CD4-positive, alpha-beta T cell treated with Interleukin-6 for 4 hours (primary cell): ENCODE results near the gene ZCCHC10.
"Not testable (repeated sequence)": the region's sequence is repeated elsewhere in the genome, so short reads cannot be mapped to it uniquely, and the experiment has no call there.

Experiments
- DNase-seq: peaks from one replicate; pipeline ENCODE4 v3.0.0-alpha.2; 2020; ENCODE audit warnings: mixed read lengths

ZCCHC10 gene

GRCh38 chr5:132972436-132972828 lies 53.9 kb downstream of the ZCCHC10 start:
- DNase-seq = not testable (repeated sequence)

DNA sequence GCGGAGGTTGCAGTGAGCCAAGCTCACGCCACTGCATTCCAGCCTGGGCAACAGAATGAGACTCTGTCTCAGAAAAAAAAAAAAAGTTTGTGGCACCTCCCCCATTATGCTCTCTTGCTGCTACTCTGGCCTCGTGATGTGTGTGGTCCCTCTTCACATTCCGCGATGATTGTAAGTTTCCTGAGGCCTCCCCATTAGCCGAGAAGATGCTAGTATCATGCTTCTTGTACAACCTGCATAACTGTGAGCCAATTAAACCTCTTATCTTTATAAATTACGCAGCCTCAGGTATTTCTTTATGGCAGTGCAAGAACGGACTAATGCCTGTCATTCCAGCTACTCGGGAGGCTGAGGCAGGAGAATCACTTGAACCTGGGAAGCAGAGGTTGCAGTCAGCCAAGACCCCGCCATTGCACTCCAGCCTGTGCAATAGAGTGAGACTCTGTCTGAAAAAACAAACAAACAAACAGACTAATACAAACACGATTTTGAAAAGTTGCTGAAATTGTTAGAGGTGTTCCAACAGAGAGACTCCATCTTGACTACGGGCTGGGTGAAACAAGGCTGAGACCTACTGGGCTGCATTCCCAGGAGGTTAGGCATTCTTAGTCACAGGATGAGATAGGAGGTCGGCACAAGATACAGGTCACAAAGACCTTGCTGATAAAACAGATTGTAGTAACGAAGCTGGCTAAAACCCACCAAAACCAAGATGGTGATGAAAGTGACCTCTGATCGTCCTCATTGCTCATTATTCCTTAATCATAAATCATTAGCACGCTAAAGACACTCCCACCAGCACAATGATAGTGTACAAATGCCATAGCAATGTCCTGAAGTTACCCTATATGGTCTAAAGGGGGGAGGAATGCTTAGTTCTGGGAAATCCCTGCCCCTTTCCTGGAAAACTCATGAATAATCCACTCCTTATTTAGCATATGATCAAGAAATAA lies 54.6 kb downstream of the ZCCHC10 start:
- DNase-seq = no peak

DNA sequence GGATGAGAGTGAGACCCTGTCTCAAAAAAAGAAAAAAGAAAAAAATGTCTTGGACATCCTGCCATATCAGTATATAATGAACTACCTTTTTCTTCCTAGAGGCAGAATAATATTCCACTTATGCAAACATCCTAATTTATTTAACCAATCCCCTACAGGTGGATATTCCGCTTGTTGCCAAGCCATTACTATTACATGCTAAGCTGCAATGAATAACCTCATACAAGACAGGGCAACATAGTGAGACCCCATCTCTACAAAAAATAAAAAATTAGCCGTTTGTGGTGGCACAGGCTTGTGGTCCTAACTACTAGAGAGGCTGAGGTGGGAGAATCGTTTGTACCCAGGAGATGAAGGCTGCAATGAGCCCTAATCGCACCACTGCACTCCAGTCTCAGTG lies 61.2 kb downstream of the ZCCHC10 start:
- no peak for DNase-seq

DNA sequence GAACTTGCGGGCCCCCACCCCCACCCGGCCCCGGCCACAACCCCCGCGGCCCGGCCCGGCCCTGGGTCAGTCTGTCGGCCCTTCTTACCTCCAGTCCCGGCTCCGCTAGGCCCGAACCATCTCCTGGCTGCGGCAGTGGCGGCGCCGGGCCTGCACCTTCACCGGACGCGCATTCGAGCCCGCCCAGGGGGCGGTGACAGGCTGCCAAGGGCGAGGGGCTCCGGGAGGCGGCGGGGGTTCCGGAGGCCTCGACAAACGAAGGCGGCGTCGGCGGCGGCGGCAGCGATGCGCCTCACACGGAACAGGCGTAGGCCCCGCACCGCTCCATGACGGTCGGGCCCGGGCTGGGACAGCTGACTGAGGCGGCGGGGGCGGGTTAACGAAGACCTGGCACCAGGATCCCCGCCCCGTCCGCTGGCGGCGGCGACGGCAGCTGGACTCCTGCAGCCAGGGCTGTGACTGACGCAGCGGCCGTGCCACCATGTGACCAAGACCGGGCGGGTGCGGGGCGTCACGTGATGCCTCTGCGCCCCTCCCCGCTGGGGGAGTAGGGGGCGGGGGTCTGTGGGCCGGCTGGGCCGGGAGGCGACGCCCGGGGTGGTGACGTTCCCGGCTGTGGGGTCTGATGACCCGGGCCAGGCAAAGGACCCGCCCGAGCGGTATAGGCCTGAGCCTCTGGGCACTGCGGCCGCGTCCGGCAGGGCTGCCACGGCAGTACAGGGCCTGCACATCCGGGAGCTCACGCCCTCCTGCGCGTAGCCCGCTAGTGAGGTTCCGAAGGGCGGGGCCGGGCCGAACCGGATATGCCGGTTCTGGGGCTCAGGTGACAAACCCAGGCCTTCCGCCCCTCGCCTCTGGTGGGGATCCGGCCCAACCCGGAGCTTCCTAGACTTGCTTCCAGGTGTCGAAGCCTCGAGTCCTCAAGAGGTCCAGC lies 62.9 kb downstream of the ZCCHC10 start, which contains the start of gene AFF4:
Gene AFF4, minus strand, starts transcription at position 464 of the 934 bp plus-strand sequence. CDS start 26,445 bp downstream, outside the sequence.
- DNase-seq = peak; percentile 89

- DNase-seq = no peak
These were observed 63.8 kb downstream of the ZCCHC10 start for GRCh38 chr5:132962429-132963021.

- DNase-seq = no peak
These were observed 64.5 kb downstream of the ZCCHC10 start for GRCh38 chr5:132961887-132962286.

- DNase-seq = not testable (repeated sequence)
These were observed 65.1 kb downstream of the ZCCHC10 start for GRCh38 chr5:132961123-132961815.

- not testable (repeated sequence) for DNase-seq
These were observed 70.1 kb downstream of the ZCCHC10 start for GRCh38 chr5:132956166-132956799.

DNA sequence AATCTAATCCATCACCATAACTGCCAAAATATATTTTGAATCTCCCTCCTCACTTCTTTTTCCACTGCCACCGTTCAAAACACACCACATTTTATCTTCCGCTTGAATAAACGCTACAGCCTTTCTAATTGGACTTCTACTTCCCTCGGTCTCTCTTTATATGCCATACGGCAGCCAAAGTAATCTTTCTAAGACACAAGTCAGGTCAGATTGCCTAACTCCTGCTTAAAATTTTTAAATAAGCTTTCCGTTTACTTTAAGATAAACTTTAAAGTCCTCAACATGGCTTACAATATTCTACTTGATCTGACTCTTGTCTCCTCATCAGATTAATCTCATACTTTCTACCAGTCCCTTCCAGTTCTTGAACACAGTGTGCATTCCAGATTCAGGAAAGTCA lies 72.6 kb downstream of the ZCCHC10 start:
- no peak for DNase-seq

DNA sequence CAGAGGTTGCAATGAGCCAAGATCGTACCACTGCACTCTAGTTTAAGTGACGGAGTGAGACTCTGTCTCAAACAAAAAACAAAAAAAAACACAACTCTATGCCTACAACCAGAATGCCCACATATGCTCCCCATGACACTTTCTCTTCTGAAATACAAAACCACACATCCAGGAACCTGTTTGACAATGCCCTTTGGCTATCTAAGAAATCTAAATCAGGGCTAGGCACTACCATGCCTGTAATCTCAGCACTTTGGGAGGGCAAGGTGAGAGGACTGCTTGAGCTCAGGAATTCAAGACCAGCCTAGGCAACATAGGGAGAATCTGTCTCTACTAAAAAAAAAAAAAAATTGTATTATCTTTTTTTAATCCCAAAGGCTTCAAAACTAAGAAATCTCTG lies 73.5 kb downstream of the ZCCHC10 start:
- DNase-seq = no peak

GRCh38 chr5:132951897-132952296 lies 74.5 kb downstream of the ZCCHC10 start:
- DNase-seq = no peak

DNA sequence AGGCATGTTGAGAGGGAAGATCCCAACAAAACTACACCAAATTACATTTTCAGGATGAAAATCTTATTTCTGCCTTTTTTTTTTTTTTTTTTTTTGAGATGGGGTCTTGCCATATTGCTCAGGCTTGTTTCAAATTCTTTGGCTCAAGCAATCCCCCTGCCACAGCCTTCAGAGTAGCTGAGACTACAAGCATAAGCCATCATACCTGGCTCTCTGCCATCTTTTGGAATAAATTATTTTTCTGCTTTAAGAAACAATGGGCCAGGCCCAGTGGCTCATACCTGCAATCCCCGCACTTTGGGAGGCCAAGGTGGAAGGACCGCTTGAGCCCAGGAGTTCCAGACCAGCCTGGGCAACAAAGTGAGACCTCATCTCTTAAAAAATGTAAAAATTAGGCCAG lies 77.2 kb downstream of the ZCCHC10 start:
- DNase-seq = no peak

DNA sequence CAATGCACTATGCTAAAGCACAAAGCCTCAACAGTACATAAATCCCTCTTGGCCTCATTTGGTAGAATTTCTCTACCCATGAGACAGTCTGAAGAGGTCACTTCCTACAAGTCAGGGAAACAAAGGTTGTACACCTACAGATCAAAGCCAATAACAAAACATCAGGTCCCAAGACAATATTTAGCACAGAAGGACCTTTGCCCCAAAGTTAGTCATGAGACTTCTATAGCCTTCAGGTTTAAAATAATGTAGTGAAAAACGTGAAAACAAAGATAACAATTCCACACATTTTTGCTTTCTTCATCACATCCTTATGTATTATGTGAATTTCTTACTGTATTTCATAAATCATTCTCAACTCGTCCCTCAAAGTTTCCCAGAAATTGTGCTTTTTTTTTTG lies 78.7 kb downstream of the ZCCHC10 start:
- DNase-seq = no peak
